HEK293 (cell line): Measurements from ENCODE around the gene EML6.

Experiments
- CTCF ChIA-PET: fragments of 350-600 bp; formaldehyde crosslinking; extraction: SDS; loops from one replicate; lab custom pipeline; 2021; ENCODE audit warnings: antibody characterized with exemption; lab: Yijun Ruan, JAX
- POLR2A ChIA-PET: fragments of 300-600 bp; formaldehyde crosslinking; extraction: SDS; loops from one replicate; lab custom pipeline; 2020; ENCODE audit warnings: antibody characterized with exemption, inconsistent platforms; lab: Yijun Ruan, JAX
- H3K27ac ChIP-seq: fragments of 200-500 bp; sonication (Bioruptor generic); 2 replicates; pipeline ENCODE4 v1.5.1; 2014; ENCODE audit warnings: low read depth, low read length, control low read depth, inconsistent platforms; ENCODE audit errors: extremely low read depth
- H3K36me3 ChIP-seq, 2 experiments: fragments of 200-500 bp in 1 of 2; sonication (Bioruptor generic) in 1 of 2; 1 replicate in 1 of 2; 2 replicates in 1 of 2; pipeline ENCODE4 v1.5.1; 2014 to 2017; ENCODE audit warnings: inconsistent platforms in 2 of 2, low read length in 2 of 2; ENCODE audit not compliant: control insufficient read depth in 2 of 2, insufficient read depth in 1 of 2
- H3K4me1 ChIP-seq: fragments of 200-500 bp; sonication (Bioruptor generic); 2 replicates; pipeline ENCODE4 v1.5.1; 2014; ENCODE audit warnings: mild to moderate bottlenecking, low read length, inconsistent platforms; ENCODE audit not compliant: control insufficient read depth, insufficient read depth
- H3K4me3 ChIP-seq: 2 replicates; pipeline ENCODE4 v1.5.1; 2011; ENCODE audit warnings: low read depth, mild to moderate bottlenecking, control low read depth, low read length, moderate library complexity
- H3K9me3 ChIP-seq: fragments of 200-500 bp; sonication (Bioruptor generic); 2 replicates; pipeline ENCODE4 v1.5.1; 2014; ENCODE audit warnings: low read depth, low read length, inconsistent platforms; ENCODE audit not compliant: control insufficient read depth, insufficient read depth
- FEZF1 ChIP-seq: fragments of 450-650 bp; formaldehyde crosslinking; IDR thresholded peaks from 2 replicates; pipeline ENCODE4 v1.5.1; 2016; ENCODE audit warnings: missing biosample characterization, missing genetic modification characterization
- GLIS1 ChIP-seq: fragments of 450-650 bp; formaldehyde crosslinking; IDR thresholded peaks from 2 replicates; pipeline ENCODE4 v1.5.1; 2016; ENCODE audit warnings: missing biosample characterization, missing genetic modification characterization
- GLIS2 ChIP-seq: fragments of 450-650 bp; formaldehyde crosslinking; IDR thresholded peaks from 2 replicates; pipeline ENCODE4 v1.5.1; 2016; ENCODE audit warnings: missing biosample characterization, missing genetic modification characterization
- MZF1 ChIP-seq: fragments of 450-650 bp; formaldehyde crosslinking; IDR thresholded peaks from 2 replicates; pipeline ENCODE4 v1.5.1; 2017; ENCODE audit warnings: missing biosample characterization, missing genetic modification characterization, borderline replicate concordance
- ZBTB17 ChIP-seq: fragments of 450-650 bp; formaldehyde crosslinking; IDR thresholded peaks from 2 replicates; pipeline ENCODE4 v1.5.1; 2016; ENCODE audit warnings: missing biosample characterization, missing genetic modification characterization
- ZNF133 ChIP-seq: fragments of 450-650 bp; formaldehyde crosslinking; IDR thresholded peaks from 2 replicates; pipeline ENCODE4 v1.5.1; 2016; ENCODE audit warnings: missing biosample characterization, missing genetic modification characterization
- ZNF157 ChIP-seq: fragments of 450-650 bp; formaldehyde crosslinking; IDR thresholded peaks from 2 replicates; pipeline ENCODE4 v1.5.1; 2016; ENCODE audit warnings: missing biosample characterization, missing genetic modification characterization
- ZNF292 ChIP-seq: fragments of 450-650 bp; formaldehyde crosslinking; IDR thresholded peaks from 2 replicates; pipeline ENCODE4 v1.5.1; 2016; ENCODE audit warnings: low read depth, missing biosample characterization, missing genetic modification characterization, borderline replicate concordance
- ZNF324 ChIP-seq: fragments of 450-650 bp; formaldehyde crosslinking; IDR thresholded peaks from 2 replicates; pipeline ENCODE4 v1.5.1; 2016; ENCODE audit warnings: missing biosample characterization, missing genetic modification characterization
- ZNF426 ChIP-seq: fragments of 450-650 bp; formaldehyde crosslinking; IDR thresholded peaks from 2 replicates; pipeline ENCODE4 v1.5.1; 2017; ENCODE audit warnings: missing biosample characterization, missing genetic modification characterization, mild to moderate bottlenecking, inconsistent platforms, moderate library complexity
- ZNF558 ChIP-seq: fragments of 450-650 bp; formaldehyde crosslinking; IDR thresholded peaks from 2 replicates; pipeline ENCODE4 v1.5.1; 2016; ENCODE audit warnings: missing biosample characterization, missing genetic modification characterization
- ZNF561 ChIP-seq: fragments of 450-650 bp; IDR thresholded peaks from 2 replicates; pipeline ENCODE4 v1.5.1; 2018; ENCODE audit warnings: missing biosample characterization, missing genetic modification characterization, borderline replicate concordance
- ZNF843 ChIP-seq: fragments of 450-650 bp; formaldehyde crosslinking; IDR thresholded peaks from 2 replicates; pipeline ENCODE4 v1.5.1; 2016; ENCODE audit warnings: missing biosample characterization, missing genetic modification characterization
- TF ChIP-seq, protein P1 (sequence below): fragments of 450-650 bp; formaldehyde crosslinking; IDR thresholded peaks from 2 replicates; pipeline ENCODE4 v1.5.1; 2016; ENCODE audit warnings: missing biosample characterization, missing genetic modification characterization, borderline replicate concordance
- TF ChIP-seq, protein P2 (sequence below): fragments of 450-650 bp; formaldehyde crosslinking; IDR thresholded peaks from 2 replicates; pipeline ENCODE4 v1.5.1; 2016; ENCODE audit warnings: missing biosample characterization, missing genetic modification characterization
- TF ChIP-seq, protein P3 (sequence below): fragments of 450-650 bp; formaldehyde crosslinking; IDR thresholded peaks from 2 replicates; pipeline ENCODE4 v1.5.1; 2016; ENCODE audit warnings: missing biosample characterization, missing genetic modification characterization
- TF ChIP-seq, protein P4 (sequence below): IDR thresholded peaks from 2 replicates; pipeline ENCODE4 v1.6.1; 2011; ENCODE audit warnings: mild to moderate bottlenecking, low read depth, low read length, borderline replicate concordance
- TF ChIP-seq, protein P5 (sequence below): fragments of 450-650 bp; formaldehyde crosslinking; IDR thresholded peaks from 2 replicates; pipeline ENCODE4 v1.5.1; 2016; ENCODE audit warnings: missing biosample characterization, missing genetic modification characterization

The EML6 gene

DNA sequence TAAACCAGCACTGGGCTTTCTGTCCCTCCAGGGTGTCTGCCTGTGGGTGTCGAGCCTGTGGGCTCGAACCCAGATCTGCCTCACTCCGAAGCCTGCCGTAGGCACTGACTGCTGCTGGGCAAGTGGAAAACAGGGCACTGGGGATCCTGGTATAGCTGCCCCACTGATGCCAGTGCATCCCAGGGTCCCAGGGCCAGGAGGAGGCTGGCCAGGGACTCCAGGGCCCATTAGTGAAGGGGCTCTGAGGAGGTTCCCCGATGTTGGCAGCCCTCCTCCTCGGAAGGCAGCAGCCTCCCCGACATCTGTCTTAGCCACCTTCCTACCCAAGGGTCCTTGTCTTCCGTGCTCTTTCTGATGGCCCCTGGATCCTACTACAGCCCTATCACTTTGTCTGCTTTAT lies 230.7 kb downstream of the EML6 start:
- Histone ChIP-seq H3K4me3 (no peak overlapping the region), H3K36me3 (no peaks in the 10 kb centered on the region), H3K9me3 (no peaks in the 10 kb centered on the region), H3K4me1 (no peaks in the 10 kb centered on the region), H3K27ac (no peak overlapping the region)
- TF ChIP-seq ZNF133 (tag by site-specific recombination) (no peak), ZNF558 (tag by site-specific recombination) (no peak), ZNF843 (tag by site-specific recombination) (no peak), GLIS1 (tag by site-specific recombination) (no peak), ZNF157 (no peak), ZNF324 (tag by site-specific recombination) (no peak), FEZF1 (no peak), MZF1 (no peak), ZNF561 (tag by site-specific recombination) (no peak), GLIS2 (no peak), ZBTB17 (tag by site-specific recombination) (no peak), ZNF292 (tag by site-specific recombination) (no peak), ZNF426 (tag by site-specific recombination) (no peak)
- TF ChIP-seq, protein P1, sequence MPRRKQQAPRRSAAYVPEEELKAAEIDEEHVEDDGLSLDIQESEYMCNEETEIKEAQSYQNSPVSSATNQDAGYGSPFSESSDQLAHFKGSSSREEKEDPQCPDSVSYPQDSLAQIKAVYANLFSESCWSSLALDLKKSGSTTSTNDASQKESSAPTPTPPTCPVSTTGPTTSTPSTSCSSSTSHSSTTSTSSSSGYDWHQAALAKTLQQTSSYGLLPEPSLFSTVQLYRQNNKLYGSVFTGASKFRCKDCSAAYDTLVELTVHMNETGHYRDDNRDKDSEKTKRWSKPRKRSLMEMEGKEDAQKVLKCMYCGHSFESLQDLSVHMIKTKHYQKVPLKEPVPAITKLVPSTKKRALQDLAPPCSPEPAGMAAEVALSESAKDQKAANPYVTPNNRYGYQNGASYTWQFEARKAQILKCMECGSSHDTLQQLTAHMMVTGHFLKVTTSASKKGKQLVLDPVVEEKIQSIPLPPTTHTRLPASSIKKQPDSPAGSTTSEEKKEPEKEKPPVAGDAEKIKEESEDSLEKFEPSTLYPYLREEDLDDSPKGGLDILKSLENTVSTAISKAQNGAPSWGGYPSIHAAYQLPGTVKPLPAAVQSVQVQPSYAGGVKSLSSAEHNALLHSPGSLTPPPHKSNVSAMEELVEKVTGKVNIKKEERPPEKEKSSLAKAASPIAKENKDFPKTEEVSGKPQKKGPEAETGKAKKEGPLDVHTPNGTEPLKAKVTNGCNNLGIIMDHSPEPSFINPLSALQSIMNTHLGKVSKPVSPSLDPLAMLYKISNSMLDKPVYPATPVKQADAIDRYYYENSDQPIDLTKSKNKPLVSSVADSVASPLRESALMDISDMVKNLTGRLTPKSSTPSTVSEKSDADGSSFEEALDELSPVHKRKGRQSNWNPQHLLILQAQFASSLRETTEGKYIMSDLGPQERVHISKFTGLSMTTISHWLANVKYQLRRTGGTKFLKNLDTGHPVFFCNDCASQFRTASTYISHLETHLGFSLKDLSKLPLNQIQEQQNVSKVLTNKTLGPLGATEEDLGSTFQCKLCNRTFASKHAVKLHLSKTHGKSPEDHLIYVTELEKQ (tag by site-specific recombination): no peak
- TF ChIP-seq, protein P2, sequence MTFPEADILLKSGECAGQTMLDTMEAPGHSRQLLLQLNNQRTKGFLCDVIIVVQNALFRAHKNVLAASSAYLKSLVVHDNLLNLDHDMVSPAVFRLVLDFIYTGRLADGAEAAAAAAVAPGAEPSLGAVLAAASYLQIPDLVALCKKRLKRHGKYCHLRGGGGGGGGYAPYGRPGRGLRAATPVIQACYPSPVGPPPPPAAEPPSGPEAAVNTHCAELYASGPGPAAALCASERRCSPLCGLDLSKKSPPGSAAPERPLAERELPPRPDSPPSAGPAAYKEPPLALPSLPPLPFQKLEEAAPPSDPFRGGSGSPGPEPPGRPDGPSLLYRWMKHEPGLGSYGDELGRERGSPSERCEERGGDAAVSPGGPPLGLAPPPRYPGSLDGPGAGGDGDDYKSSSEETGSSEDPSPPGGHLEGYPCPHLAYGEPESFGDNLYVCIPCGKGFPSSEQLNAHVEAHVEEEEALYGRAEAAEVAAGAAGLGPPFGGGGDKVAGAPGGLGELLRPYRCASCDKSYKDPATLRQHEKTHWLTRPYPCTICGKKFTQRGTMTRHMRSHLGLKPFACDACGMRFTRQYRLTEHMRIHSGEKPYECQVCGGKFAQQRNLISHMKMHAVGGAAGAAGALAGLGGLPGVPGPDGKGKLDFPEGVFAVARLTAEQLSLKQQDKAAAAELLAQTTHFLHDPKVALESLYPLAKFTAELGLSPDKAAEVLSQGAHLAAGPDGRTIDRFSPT: no peak
- TF ChIP-seq, protein P3, sequence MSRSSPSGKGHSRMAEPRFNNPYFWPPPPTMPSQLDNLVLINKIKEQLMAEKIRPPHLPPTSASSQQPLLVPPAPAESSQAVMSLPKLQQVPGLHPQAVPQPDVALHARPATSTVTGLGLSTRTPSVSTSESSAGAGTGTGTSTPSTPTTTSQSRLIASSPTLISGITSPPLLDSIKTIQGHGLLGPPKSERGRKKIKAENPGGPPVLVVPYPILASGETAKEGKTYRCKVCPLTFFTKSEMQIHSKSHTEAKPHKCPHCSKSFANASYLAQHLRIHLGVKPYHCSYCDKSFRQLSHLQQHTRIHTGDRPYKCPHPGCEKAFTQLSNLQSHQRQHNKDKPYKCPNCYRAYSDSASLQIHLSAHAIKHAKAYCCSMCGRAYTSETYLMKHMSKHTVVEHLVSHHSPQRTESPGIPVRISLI: no peak
- TF ChIP-seq, protein P4, sequence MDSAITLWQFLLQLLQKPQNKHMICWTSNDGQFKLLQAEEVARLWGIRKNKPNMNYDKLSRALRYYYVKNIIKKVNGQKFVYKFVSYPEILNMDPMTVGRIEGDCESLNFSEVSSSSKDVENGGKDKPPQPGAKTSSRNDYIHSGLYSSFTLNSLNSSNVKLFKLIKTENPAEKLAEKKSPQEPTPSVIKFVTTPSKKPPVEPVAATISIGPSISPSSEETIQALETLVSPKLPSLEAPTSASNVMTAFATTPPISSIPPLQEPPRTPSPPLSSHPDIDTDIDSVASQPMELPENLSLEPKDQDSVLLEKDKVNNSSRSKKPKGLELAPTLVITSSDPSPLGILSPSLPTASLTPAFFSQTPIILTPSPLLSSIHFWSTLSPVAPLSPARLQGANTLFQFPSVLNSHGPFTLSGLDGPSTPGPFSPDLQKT: no peak
- TF ChIP-seq, protein P5, sequence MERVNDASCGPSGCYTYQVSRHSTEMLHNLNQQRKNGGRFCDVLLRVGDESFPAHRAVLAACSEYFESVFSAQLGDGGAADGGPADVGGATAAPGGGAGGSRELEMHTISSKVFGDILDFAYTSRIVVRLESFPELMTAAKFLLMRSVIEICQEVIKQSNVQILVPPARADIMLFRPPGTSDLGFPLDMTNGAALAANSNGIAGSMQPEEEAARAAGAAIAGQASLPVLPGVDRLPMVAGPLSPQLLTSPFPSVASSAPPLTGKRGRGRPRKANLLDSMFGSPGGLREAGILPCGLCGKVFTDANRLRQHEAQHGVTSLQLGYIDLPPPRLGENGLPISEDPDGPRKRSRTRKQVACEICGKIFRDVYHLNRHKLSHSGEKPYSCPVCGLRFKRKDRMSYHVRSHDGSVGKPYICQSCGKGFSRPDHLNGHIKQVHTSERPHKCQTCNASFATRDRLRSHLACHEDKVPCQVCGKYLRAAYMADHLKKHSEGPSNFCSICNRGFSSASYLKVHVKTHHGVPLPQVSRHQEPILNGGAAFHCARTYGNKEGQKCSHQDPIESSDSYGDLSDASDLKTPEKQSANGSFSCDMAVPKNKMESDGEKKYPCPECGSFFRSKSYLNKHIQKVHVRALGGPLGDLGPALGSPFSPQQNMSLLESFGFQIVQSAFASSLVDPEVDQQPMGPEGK (tag by site-specific recombination): no peak
- ChIA-PET CTCF (no interaction called here), POLR2A (no interaction called here)
